ENCODE measurements around the gene SLC34A2.
"Not testable (repeated sequence)": the region's sequence is repeated elsewhere in the genome, so short reads cannot be mapped to it uniquely, and the experiment has no call there.

SLC34A2 gene, protein sequence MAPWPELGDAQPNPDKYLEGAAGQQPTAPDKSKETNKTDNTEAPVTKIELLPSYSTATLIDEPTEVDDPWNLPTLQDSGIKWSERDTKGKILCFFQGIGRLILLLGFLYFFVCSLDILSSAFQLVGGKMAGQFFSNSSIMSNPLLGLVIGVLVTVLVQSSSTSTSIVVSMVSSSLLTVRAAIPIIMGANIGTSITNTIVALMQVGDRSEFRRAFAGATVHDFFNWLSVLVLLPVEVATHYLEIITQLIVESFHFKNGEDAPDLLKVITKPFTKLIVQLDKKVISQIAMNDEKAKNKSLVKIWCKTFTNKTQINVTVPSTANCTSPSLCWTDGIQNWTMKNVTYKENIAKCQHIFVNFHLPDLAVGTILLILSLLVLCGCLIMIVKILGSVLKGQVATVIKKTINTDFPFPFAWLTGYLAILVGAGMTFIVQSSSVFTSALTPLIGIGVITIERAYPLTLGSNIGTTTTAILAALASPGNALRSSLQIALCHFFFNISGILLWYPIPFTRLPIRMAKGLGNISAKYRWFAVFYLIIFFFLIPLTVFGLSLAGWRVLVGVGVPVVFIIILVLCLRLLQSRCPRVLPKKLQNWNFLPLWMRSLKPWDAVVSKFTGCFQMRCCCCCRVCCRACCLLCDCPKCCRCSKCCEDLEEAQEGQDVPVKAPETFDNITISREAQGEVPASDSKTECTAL

DNA sequence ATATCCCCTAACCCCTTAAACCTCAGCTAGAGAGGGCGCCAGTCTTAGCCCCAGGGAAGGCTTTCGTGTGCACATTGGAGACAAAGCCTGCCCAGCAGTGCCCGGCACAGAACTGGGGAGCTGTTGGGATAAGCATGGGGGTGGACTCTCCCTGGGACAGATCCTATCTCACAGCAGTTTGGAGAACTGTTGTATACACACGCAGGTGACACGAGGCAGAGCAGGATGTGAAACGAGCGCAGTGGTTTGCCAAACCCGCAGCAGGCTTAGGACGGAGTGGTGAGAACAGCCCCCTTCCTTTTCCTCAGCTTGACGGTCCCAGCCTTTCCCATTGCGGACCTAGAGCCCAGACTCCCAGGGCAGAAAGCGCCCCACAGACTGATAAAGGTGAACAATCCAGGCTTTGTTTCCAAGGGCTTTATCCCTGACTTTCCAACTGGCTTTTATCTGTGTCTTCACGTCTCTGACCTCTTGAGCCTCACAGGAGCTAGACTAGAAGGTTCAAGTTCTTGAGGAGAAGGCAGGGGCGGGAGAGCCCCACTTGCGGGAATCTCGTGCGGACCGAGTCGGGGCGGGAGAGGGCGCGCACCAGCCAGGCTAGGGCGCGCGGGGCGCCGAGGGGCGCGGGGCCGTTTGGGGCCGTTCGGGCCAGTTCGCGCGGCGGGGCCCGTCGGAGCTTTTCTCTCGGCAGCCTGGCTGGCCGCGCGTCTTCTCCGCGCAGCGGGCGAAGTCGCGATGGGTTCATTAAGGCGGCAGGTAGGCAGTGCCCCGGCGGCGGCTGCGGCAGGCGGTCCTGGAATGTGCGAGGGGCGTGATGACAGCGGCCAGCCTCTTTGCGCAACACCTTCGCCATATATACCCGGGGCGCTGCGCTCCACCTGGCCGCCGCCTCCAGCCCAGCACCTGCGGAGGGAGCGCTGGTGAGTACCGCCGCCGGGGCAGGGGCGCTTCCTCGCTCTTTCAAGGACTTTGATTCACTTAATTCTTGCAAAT is at the start of gene SLC34A2:
TSS of gene SLC34A2 (plus strand) at position 881 of the 993 bp plus-strand sequence. CDS start 6,650 bp downstream, outside the sequence.
- Mint-ChIP-seq H3K9me3 (no peaks in the 10 kb centered on the region), H3K27me3 (peaks cover 38% of the 10 kb centered on the region), H3K4me1 (ENCODE audit: low read depth) (no peaks in the 10 kb centered on the region), H3K36me3 (ENCODE audit: low read depth) (no peaks in the 10 kb centered on the region), H3K27ac (no peak within 1 kb of the TSS), H3K4me3 (no peak within 1 kb of the TSS)
- intact Hi-C loops (cut with micrococcal nuclease), result no loop called here

DNA sequence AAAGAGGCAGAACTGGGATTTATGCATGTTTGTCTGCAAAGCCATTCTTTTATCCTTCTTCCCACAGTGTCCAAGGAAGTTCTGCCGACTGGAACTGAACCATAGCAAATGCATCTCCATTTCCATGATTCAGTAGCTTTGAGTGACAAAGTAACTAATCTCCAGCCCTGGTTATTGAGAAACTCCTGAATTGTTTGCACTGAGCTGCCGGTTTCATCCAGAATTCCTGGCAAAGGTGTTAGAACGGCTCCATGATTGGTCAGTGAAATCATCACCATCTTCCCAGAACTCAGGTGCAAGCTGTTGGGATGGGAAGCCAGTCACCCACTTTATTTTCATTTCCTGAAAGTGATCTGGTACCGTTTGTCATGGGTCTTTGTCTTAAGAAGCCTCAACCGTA is 47.0 kb upstream of the SLC34A2 start:
- H3K9me3 Mint-ChIP-seq, result no peaks in the 10 kb centered on the region
- intact Hi-C loops (cut with micrococcal nuclease), result no loop called here
- H3K27ac Mint-ChIP-seq, result no peak overlapping the region
- no peaks in the 10 kb centered on the region for H3K36me3 Mint-ChIP-seq (ENCODE audit: low read depth)
- no peaks in the 10 kb centered on the region for H3K27me3 Mint-ChIP-seq
- H3K4me1 Mint-ChIP-seq (ENCODE audit: low read depth), result no peaks in the 10 kb centered on the region
- no peak overlapping the region for H3K4me3 Mint-ChIP-seq

DNA sequence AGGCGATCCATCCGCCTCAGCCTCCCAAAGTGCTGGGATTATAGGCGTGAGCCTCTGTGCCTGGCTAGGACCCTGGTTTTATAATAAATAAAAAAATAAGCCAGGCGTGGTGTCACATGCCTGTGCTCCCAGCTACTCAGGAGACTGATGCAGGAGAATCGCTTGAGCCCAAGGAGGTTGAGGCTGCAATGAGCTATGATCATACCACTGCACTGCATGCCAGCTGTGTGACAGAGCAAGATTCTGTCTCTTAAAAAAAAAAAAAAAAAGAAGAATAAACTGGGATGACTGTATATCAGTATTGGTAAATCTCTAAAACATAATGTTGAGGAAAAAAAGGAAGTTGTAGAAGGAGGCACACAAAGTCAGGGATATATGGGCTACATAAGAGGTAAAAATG is 45.7 kb upstream of the SLC34A2 start:
- H3K27ac Mint-ChIP-seq, result no peak overlapping the region
- no peaks in the 10 kb centered on the region for H3K9me3 Mint-ChIP-seq
- no peaks in the 10 kb centered on the region for H3K27me3 Mint-ChIP-seq
- no peaks in the 10 kb centered on the region for H3K4me1 Mint-ChIP-seq (ENCODE audit: low read depth)
- no peak overlapping the region for H3K4me3 Mint-ChIP-seq
- no peaks in the 10 kb centered on the region for H3K36me3 Mint-ChIP-seq (ENCODE audit: low read depth)
- intact Hi-C loops (cut with micrococcal nuclease), result no loop called here

DNA sequence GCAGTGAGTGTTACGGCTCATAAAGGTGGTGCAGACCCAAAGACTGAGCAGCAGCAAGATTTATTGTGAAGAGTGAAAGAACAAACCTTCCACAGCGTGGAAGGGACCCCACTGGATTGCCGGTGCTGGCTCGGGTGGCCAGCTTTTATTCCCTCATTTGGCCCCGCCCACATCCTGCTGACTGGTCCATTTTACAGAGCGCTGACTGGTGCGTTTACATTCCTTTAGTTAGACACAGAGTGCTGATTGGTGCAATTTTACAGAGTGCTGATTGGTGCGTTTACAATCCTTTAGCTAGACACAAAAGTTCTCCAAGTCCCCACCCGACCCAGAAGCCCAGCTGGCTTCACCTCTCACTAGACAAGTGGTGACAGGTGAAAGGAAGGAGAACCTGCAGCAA is 42.0 kb upstream of the SLC34A2 start:
- intact Hi-C loops (cut with micrococcal nuclease); H3K4me1 Mint-ChIP-seq (ENCODE audit: low read depth); H3K27me3 Mint-ChIP-seq; H3K9me3 Mint-ChIP-seq; H3K36me3 Mint-ChIP-seq (ENCODE audit: low read depth); H3K4me3 Mint-ChIP-seq; H3K27ac Mint-ChIP-seq: not testable (repeated sequence)

DNA sequence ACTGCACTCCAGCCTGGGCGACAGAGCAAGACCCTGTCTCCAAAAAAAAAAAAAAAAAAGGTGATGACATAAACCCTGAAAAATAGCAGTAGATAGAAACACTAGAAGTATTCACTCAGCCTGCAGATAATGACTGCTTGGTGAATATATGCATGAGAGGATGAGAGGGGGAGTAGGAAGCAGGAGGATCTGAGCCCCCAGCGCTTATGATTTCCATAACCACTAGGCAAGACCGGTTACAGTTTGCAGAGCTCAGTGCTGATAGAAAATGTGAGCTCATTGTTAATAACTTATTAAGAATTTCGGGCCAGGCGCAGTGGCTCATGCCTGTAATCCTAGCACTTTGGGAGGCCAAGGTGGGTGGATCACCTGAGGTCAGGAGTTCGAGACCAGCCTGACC is 40.8 kb upstream of the SLC34A2 start:
- no peaks in the 10 kb centered on the region for H3K27me3 Mint-ChIP-seq
- no peaks in the 10 kb centered on the region for H3K36me3 Mint-ChIP-seq (ENCODE audit: low read depth)

DNA sequence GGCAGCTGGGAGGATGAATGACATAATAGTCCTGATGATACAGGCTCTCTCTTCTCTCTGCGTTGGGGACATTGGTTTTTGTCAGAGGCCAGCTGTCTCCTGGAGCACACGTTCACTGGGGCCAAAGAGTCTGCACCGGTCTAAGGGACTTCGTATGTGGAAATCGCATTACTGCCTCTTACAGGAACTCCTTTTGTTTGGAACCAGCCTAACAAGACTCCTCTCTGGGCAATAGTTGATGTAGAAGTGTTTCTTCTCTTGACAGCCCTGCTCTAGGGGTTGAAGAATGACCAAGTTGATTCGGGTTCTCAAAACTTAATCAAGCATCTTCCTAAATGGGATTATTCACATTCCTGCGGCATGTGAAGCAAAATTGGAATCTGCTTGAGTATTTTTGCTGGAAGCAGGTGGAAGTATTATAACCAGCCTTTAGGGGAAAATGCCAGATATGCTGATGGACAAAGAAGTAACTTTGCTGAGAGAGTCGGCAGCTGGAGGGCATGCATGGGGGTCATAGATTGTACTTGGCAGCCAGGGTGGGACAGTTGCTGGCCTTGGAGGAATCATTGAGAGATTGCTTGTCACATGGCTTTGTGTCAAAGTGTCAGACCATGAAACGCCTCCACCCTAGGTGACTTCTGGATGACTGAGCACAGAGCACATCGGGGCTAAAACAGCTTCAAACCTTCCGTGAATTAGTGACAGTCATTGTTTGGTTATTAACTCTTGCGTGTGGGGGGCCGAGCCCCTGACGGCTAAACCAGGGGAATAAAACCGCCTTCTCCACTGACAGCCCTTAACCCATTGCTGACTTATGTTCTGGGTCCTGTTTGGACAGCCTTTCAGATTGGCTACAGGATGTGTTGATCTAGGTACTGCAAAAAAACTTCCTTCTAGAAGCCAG is 34.4 kb upstream of the SLC34A2 start:
- Mint-ChIP-seq H3K27me3 (peaks cover 8% of the 10 kb centered on the region), H3K27ac (no peak overlapping the region), H3K4me3 (no peak overlapping the region), H3K4me1 (ENCODE audit: low read depth) (no peaks in the 10 kb centered on the region), H3K36me3 (ENCODE audit: low read depth) (no peaks in the 10 kb centered on the region), H3K9me3 (no peaks in the 10 kb centered on the region)
- intact Hi-C loops (cut with micrococcal nuclease), result no loop called here

More for the DNA sequence above, 40.8 kb upstream of the SLC34A2 start:
- H3K9me3 Mint-ChIP-seq, result no peaks in the 10 kb centered on the region
- no peak overlapping the region for H3K4me3 Mint-ChIP-seq
- no peak overlapping the region for H3K27ac Mint-ChIP-seq
- H3K4me1 Mint-ChIP-seq (ENCODE audit: low read depth), result no peaks in the 10 kb centered on the region
- intact Hi-C loops (cut with micrococcal nuclease), result no loop called here

DNA sequence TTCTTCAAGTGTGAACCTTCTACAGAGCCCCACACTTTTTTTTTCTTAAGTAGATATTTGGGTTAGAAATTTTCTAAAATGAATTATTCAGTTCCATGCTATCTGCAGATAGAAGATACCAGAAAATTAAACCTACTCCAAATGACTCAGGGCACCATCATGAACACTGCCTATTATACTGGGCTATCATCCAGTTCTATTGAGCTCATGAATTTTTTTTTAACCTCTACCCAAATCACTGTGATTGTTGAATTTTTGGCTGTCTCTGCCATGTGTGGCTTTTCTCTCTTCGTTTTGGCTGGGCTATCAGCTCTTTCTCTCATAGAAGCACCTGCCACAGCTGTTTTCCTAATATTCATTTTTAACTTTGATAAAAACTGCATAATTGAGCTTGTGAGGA is 31.0 kb upstream of the SLC34A2 start:
- H3K9me3 Mint-ChIP-seq, result no peaks in the 10 kb centered on the region
- no peaks in the 10 kb centered on the region for H3K4me1 Mint-ChIP-seq (ENCODE audit: low read depth)
- H3K4me3 Mint-ChIP-seq, result no peak overlapping the region
- no peak overlapping the region for H3K27ac Mint-ChIP-seq
- no peaks in the 10 kb centered on the region for H3K36me3 Mint-ChIP-seq (ENCODE audit: low read depth)
- peaks cover 8% of the 10 kb centered on the region for H3K27me3 Mint-ChIP-seq
- intact Hi-C loops (cut with micrococcal nuclease), result no loop called here

DNA sequence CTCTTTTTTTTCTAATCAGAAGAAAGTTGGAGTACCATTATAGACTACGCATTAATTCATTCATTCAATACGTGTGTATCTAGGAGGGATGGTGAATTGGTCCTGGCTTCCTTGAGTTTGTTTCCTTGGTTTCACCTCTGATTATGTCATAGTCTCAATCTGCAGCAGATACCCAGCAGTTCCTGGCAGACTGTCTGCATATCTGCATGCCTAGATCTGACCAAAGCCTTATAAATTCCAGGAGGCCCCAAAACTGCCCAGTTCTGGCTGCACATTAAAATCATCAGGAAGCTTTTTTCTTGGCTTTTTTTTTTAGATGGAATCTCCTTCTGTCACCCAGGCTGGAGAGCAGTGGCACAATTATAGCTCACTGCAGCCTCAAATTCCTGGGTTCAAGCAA is 27.2 kb upstream of the SLC34A2 start:
- intact Hi-C loops (cut with micrococcal nuclease), result no loop called here
- Mint-ChIP-seq H3K36me3 (ENCODE audit: low read depth) (no peaks in the 10 kb centered on the region), H3K4me3 (no peak overlapping the region), H3K4me1 (ENCODE audit: low read depth) (no peaks in the 10 kb centered on the region), H3K9me3 (no peaks in the 10 kb centered on the region), H3K27ac (no peak overlapping the region), H3K27me3 (no peaks in the 10 kb centered on the region)

DNA sequence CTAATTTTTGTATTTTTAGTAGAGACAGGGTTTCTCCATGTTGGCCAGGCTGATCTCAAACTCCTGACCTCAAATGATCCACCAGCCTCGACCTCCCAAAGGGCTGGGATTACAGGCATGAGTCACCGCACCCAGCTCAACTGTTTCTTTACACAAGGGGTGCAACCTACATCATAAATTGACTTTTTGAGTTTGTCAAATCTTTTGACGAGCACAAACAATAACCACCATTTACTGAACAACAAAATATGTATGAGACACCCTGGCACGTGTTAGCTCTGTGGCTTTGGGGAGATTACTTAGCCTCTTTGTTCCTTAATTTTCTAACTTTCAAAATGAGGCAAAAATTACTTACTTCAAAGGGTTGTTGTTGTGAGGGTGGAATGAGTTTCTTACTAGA is 23.5 kb upstream of the SLC34A2 start:
- no peak overlapping the region for H3K4me3 Mint-ChIP-seq
- no peaks in the 10 kb centered on the region for H3K4me1 Mint-ChIP-seq (ENCODE audit: low read depth)
- intact Hi-C loops (cut with micrococcal nuclease), result no loop called here
- H3K27ac Mint-ChIP-seq, result no peak overlapping the region
- no peaks in the 10 kb centered on the region for H3K9me3 Mint-ChIP-seq
- no peaks in the 10 kb centered on the region for H3K27me3 Mint-ChIP-seq
- H3K36me3 Mint-ChIP-seq (ENCODE audit: low read depth), result no peaks in the 10 kb centered on the region

DNA sequence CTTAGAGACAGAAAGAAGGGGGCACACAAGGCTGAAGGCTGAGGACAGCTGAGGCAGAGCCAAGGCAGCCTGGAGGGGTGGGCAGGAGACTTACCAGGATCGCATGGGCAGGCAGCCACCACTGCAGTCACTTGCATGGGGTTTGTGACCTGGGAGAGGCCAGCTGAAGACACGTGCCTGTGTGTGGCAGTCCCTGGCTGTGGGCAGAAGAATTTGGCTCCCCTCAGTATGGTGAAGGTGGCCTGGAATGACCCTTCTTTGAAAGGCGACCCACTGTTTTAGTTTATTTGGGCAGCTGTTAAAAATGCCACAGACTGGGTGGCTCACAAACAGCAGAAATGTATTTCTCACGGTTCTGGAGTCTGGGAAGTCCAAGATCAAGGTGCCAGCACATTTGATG is 22.1 kb upstream of the SLC34A2 start:
- H3K36me3 Mint-ChIP-seq (ENCODE audit: low read depth), result no peaks in the 10 kb centered on the region
- no peak overlapping the region for H3K4me3 Mint-ChIP-seq
- no peaks in the 10 kb centered on the region for H3K9me3 Mint-ChIP-seq
- H3K27me3 Mint-ChIP-seq, result no peaks in the 10 kb centered on the region
- H3K27ac Mint-ChIP-seq, result no peak overlapping the region
- intact Hi-C loops (cut with micrococcal nuclease), result no loop called here
- no peaks in the 10 kb centered on the region for H3K4me1 Mint-ChIP-seq (ENCODE audit: low read depth)

DNA sequence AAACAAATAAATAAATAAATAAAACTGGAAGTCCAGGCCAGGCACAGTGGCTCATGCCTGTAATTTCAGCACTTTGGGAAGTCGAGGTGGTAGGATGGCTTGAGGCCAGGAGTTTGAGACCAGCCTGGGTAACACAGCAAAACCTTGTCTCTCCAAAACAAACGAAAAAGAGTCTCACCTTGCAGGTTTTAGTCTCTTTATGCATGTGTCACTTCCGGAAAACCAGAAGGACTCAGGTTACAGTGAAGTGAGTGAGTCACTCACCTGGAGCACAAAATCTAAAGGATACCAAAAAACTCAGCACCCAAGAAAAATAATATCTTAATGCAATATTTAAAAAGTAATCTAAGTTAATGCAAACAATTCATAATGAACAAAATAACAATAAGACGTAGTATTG is 20.1 kb upstream of the SLC34A2 start:
- H3K4me1 Mint-ChIP-seq (ENCODE audit: low read depth), result no peaks in the 10 kb centered on the region
- no peak overlapping the region for H3K27ac Mint-ChIP-seq
- no peaks in the 10 kb centered on the region for H3K36me3 Mint-ChIP-seq (ENCODE audit: low read depth)
- H3K4me3 Mint-ChIP-seq, result no peak overlapping the region
- intact Hi-C loops (cut with micrococcal nuclease), result no loop called here
- H3K9me3 Mint-ChIP-seq, result no peaks in the 10 kb centered on the region
- H3K27me3 Mint-ChIP-seq, result no peaks in the 10 kb centered on the region

DNA sequence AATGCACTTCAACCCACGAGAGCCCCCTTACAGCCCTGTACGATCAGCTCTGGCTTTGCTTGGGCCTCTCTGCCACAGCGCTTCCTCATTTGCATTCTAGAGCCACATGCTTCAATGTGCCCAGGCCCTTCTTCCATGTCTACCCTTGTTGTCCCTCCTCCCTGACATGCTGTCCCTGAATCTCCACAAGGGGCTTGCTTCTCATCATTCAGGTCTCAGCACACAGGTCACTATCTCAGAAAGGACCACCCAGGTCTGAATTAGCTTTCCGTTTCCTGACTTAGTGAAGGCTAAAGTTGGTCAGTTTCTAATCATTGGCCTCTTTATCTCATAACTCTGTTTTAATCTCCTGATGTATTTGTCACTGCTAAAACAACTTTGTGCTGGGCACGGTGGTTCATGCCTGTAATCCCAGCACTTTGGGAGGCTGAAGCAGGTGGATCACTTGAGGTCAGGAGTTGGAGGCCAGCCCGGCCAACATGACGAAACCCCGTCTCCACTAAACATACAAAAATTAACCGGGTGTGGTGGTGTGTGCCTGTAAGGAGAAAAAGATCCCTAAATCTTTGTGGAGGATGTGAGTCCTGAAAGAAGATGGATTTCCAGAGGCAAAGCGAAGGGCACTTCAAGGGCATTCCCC is 17.9 kb upstream of the SLC34A2 start:
- H3K36me3 Mint-ChIP-seq (ENCODE audit: low read depth), result no peaks in the 10 kb centered on the region
- H3K9me3 Mint-ChIP-seq, result no peaks in the 10 kb centered on the region
- no peaks in the 10 kb centered on the region for H3K27me3 Mint-ChIP-seq
- intact Hi-C loops (cut with micrococcal nuclease), result no loop called here
- H3K4me1 Mint-ChIP-seq (ENCODE audit: low read depth), result no peaks in the 10 kb centered on the region
- no peak overlapping the region for H3K27ac Mint-ChIP-seq
- no peak overlapping the region for H3K4me3 Mint-ChIP-seq

DNA sequence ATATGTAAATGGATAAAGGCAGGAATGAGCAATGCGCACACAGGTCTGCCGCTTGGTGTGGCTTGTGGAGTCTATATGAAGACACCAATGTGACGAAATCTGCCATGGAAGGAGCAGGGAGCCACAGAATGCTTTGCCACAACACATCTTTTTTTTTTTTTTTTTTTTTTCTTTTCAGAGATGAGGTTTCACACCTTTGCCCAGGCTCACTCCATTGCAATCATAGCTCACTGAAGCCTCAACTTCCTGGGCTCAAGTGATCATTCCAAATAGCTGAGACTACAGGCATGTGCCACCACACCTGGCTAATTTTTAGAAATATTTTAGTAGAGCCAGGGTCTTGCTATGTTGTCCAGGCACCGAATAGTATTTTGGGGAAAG is 17.4 kb upstream of the SLC34A2 start:
- Mint-ChIP-seq H3K36me3 (ENCODE audit: low read depth) (no peaks in the 10 kb centered on the region), H3K4me1 (ENCODE audit: low read depth) (no peaks in the 10 kb centered on the region), H3K9me3 (no peaks in the 10 kb centered on the region), H3K27ac (no peak overlapping the region), H3K4me3 (no peak overlapping the region), H3K27me3 (no peaks in the 10 kb centered on the region)
- intact Hi-C loops (cut with micrococcal nuclease), result no loop called here

Data from dendritic cell treated with granulocyte-macrophage colony-stimulating factor and Interleukin-4, amounts not matched to agents 40 ng/mL and 50 ng/mL, for 4 days (primary cell).